ENCODE results near the gene CRAMP1.

Gene CRAMP1

GRCh38 chr16:1613211-1613622 is 1.1 kb downstream of the CRAMP1 start:
- ATAC-seq (no peak), DNase-seq (peak; percentile 12)
- Mint-ChIP-seq H3K9me3 (peaks cover 3% of the 10 kb centered on the region), H3K4me3 (peak overlapping the region; percentile 90), H3K4me1 (peaks cover 39% of the 10 kb centered on the region), H3K27me3 (peaks cover 10% of the 10 kb centered on the region), H3K27ac (peak overlapping the region; percentile 71), H3K36me3 (ENCODE audit: low read depth) (peaks cover 33% of the 10 kb centered on the region)

- Mint-ChIP-seq H3K36me3 (ENCODE audit: low read depth) (peaks cover 38% of the 10 kb centered on the region), H3K27ac (peak overlapping the region; percentile 71), H3K27me3 (peaks cover 10% of the 10 kb centered on the region), H3K9me3 (peaks cover 3% of the 10 kb centered on the region), H3K4me1 (peaks cover 39% of the 10 kb centered on the region), H3K4me3 (peak overlapping the region; percentile 90)
- DNase-seq (peak; percentile 34), ATAC-seq (no peak)
These were observed 1.7 kb downstream of the CRAMP1 start for GRCh38 chr16:1613728-1614455.

GRCh38 chr16:1614456-1615102 is 2.4 kb downstream of the CRAMP1 start:
- H3K36me3 Mint-ChIP-seq (ENCODE audit: low read depth): peaks cover 41% of the 10 kb centered on the region
- DNase-seq (peak; percentile 34), ATAC-seq (no peak)
- no peak overlapping the region for H3K27ac Mint-ChIP-seq
- H3K4me3 Mint-ChIP-seq: peak overlapping the region; percentile 76
- H3K9me3 Mint-ChIP-seq: peaks cover 3% of the 10 kb centered on the region
- H3K27me3 Mint-ChIP-seq: peaks cover 10% of the 10 kb centered on the region
- peaks cover 42% of the 10 kb centered on the region for H3K4me1 Mint-ChIP-seq

- H3K9me3 Mint-ChIP-seq: peaks cover 3% of the 10 kb centered on the region
- H3K4me1 Mint-ChIP-seq: peaks cover 45% of the 10 kb centered on the region
- ATAC-seq: no peak
- DNase-seq: no peak
- peaks cover 8% of the 10 kb centered on the region for H3K27me3 Mint-ChIP-seq
- H3K36me3 Mint-ChIP-seq (ENCODE audit: low read depth): peaks cover 46% of the 10 kb centered on the region
- no peak overlapping the region for H3K27ac Mint-ChIP-seq
- peak overlapping the region; percentile 71 for H3K4me3 Mint-ChIP-seq
These were observed 3.6 kb downstream of the CRAMP1 start for GRCh38 chr16:1615761-1616160.

GRCh38 chr16:1619976-1620375 is 7.8 kb downstream of the CRAMP1 start:
- H3K36me3 Mint-ChIP-seq (ENCODE audit: low read depth): peaks cover 43% of the 10 kb centered on the region
- DNase-seq: no peak
- H3K27ac Mint-ChIP-seq: no peak overlapping the region
- H3K27me3 Mint-ChIP-seq: peaks cover 8% of the 10 kb centered on the region
- peaks cover 28% of the 10 kb centered on the region for H3K4me1 Mint-ChIP-seq
- no peak overlapping the region for H3K4me3 Mint-ChIP-seq
- no peaks in the 10 kb centered on the region for H3K9me3 Mint-ChIP-seq
- no peak for ATAC-seq

GRCh38 chr16:1620391-1620790 is 8.2 kb downstream of the CRAMP1 start:
- peaks cover 39% of the 10 kb centered on the region for H3K36me3 Mint-ChIP-seq (ENCODE audit: low read depth)
- peaks cover 3% of the 10 kb centered on the region for H3K27me3 Mint-ChIP-seq
- no peak for DNase-seq
- ATAC-seq: peak; percentile 46
- no peak overlapping the region for H3K4me3 Mint-ChIP-seq
- no peak overlapping the region for H3K27ac Mint-ChIP-seq
- H3K9me3 Mint-ChIP-seq: no peaks in the 10 kb centered on the region
- H3K4me1 Mint-ChIP-seq: peaks cover 23% of the 10 kb centered on the region

GRCh38 chr16:1621851-1622250 is 9.7 kb downstream of the CRAMP1 start:
- no peak for DNase-seq
- Mint-ChIP-seq H3K36me3 (ENCODE audit: low read depth) (peaks cover 32% of the 10 kb centered on the region), H3K4me3 (no peak overlapping the region), H3K27me3 (no peaks in the 10 kb centered on the region), H3K9me3 (no peaks in the 10 kb centered on the region), H3K4me1 (peaks cover 19% of the 10 kb centered on the region), H3K27ac (no peak overlapping the region)
- no peak for ATAC-seq

GRCh38 chr16:1626327-1626726 is 14.2 kb downstream of the CRAMP1 start:
- H3K36me3 Mint-ChIP-seq (ENCODE audit: low read depth): peaks cover 13% of the 10 kb centered on the region
- ATAC-seq (no peak), DNase-seq (no peak)
- H3K9me3 Mint-ChIP-seq: no peaks in the 10 kb centered on the region
- no peak overlapping the region for H3K4me3 Mint-ChIP-seq
- H3K27ac Mint-ChIP-seq: no peak overlapping the region
- no peaks in the 10 kb centered on the region for H3K27me3 Mint-ChIP-seq
- H3K4me1 Mint-ChIP-seq: peaks cover 5% of the 10 kb centered on the region

- no peak overlapping the region for H3K4me3 Mint-ChIP-seq
- H3K36me3 Mint-ChIP-seq (ENCODE audit: low read depth): peaks cover 13% of the 10 kb centered on the region
- H3K27ac Mint-ChIP-seq: no peak overlapping the region
- no peak for ATAC-seq
- H3K4me1 Mint-ChIP-seq: peaks cover 5% of the 10 kb centered on the region
- no peaks in the 10 kb centered on the region for H3K27me3 Mint-ChIP-seq
- H3K9me3 Mint-ChIP-seq: no peaks in the 10 kb centered on the region
- DNase-seq: no peak
These were observed 14.6 kb downstream of the CRAMP1 start for GRCh38 chr16:1626776-1627175.

- no peak for DNase-seq
- H3K27me3 Mint-ChIP-seq: no peaks in the 10 kb centered on the region
- H3K9me3 Mint-ChIP-seq: no peaks in the 10 kb centered on the region
- ATAC-seq: no peak
- no peak overlapping the region for H3K27ac Mint-ChIP-seq
- peaks cover 5% of the 10 kb centered on the region for H3K4me1 Mint-ChIP-seq
- no peak overlapping the region for H3K4me3 Mint-ChIP-seq
- peaks cover 29% of the 10 kb centered on the region for H3K36me3 Mint-ChIP-seq (ENCODE audit: low read depth)
These were observed 18.5 kb downstream of the CRAMP1 start for GRCh38 chr16:1630450-1631213.

GRCh38 chr16:1631230-1631629 is 19.1 kb downstream of the CRAMP1 start:
- Mint-ChIP-seq H3K27me3 (no peaks in the 10 kb centered on the region), H3K36me3 (ENCODE audit: low read depth) (peaks cover 29% of the 10 kb centered on the region), H3K4me1 (peaks cover 5% of the 10 kb centered on the region), H3K9me3 (no peaks in the 10 kb centered on the region), H3K4me3 (no peak overlapping the region), H3K27ac (no peak overlapping the region)
- ATAC-seq (no peak), DNase-seq (no peak)

- no peaks in the 10 kb centered on the region for H3K9me3 Mint-ChIP-seq
- H3K27ac Mint-ChIP-seq: no peak overlapping the region
- peaks cover 5% of the 10 kb centered on the region for H3K4me1 Mint-ChIP-seq
- ATAC-seq: no peak
- peaks cover 24% of the 10 kb centered on the region for H3K36me3 Mint-ChIP-seq (ENCODE audit: low read depth)
- H3K27me3 Mint-ChIP-seq: no peaks in the 10 kb centered on the region
- no peak for DNase-seq
- no peak overlapping the region for H3K4me3 Mint-ChIP-seq
These were observed 19.9 kb downstream of the CRAMP1 start for GRCh38 chr16:1631931-1632637.

- ATAC-seq: no peak
- Mint-ChIP-seq H3K4me3 (no peak overlapping the region), H3K27me3 (no peaks in the 10 kb centered on the region), H3K9me3 (no peaks in the 10 kb centered on the region), H3K36me3 (ENCODE audit: low read depth) (peaks cover 23% of the 10 kb centered on the region), H3K27ac (no peak overlapping the region), H3K4me1 (peaks cover 5% of the 10 kb centered on the region)
- DNase-seq: no peak
These were observed 20.4 kb downstream of the CRAMP1 start for GRCh38 chr16:1632638-1632970.

- DNase-seq: no peak
- no peak for ATAC-seq
- Mint-ChIP-seq H3K27ac (no peak overlapping the region), H3K36me3 (ENCODE audit: low read depth) (peaks cover 26% of the 10 kb centered on the region), H3K4me3 (no peak overlapping the region), H3K4me1 (peaks cover 5% of the 10 kb centered on the region), H3K9me3 (no peaks in the 10 kb centered on the region), H3K27me3 (no peaks in the 10 kb centered on the region)
These were observed 21.1 kb downstream of the CRAMP1 start for GRCh38 chr16:1633310-1633709.
